ENCODE data around the gene PPP4R4.
"Not testable (repeated sequence)": the region's sequence is repeated elsewhere in the genome, so short reads cannot be mapped to it uniquely, and the experiment has no call there.

PPP4R4 gene

DNA sequence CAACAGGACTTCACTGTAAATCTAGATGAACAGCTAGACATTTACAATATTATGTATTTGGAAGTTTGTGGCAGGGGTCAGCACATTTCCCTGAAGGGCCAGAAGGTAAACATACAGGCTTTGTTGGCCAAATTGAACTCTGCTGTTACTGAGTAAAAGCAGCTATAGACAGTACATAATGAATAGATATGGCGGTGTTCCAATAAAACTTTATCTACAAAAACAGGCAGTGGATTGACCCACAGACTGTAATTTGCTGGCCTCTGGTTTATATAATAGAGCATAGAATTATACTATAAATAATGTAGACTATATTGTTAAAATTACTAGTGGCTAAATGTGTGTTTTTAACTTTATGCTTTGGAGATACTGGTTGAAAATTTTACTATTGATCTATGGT lies 93.2 kb downstream of the PPP4R4 start:
- no peak for DNase-seq (ENCODE audit: low read depth in 4 of 4, low spot score in 1 of 4)

DNA sequence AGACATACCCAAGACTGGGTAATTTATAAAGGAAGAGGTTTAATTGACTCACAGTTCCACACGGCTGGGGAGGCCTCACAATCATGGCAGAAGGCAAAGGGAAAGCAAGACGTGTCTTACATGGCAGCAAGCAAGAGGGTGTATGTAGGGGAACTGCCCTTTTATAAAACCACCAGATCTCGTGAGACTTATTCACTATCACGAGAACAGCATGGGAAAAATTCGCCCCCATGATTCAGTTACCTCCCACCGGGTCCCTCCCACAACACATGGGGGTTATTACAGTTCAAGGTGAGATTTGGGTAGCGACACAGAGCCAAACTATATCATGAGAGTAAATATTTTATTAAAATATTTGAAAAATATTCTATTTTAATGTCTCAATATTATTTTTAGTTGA lies 94.5 kb downstream of the PPP4R4 start:
- DNase-seq (ENCODE audit: low read depth in 4 of 4, low spot score in 1 of 4): not testable (repeated sequence)

DNA sequence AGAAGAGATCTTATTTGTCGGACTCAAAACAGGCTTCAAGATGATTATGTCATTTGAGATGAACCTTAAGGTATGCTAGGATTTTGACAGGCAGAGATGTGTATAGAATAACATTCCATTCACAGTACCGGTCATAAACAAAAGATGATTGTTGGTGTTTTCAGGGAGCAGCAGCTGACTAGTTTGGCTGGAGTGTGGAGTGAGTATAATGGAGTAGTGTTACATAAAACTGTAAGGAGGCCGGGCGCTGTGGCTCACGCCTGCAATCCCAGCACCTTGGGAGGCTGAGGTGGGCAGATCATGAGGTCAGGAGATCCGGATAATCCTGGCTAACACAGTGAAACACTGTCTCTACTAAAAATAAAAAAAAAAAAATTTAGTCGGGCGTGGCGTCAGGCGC lies 95.0 kb downstream of the PPP4R4 start:
- no peak for DNase-seq (ENCODE audit: low read depth in 4 of 4, low spot score in 1 of 4)

DNA sequence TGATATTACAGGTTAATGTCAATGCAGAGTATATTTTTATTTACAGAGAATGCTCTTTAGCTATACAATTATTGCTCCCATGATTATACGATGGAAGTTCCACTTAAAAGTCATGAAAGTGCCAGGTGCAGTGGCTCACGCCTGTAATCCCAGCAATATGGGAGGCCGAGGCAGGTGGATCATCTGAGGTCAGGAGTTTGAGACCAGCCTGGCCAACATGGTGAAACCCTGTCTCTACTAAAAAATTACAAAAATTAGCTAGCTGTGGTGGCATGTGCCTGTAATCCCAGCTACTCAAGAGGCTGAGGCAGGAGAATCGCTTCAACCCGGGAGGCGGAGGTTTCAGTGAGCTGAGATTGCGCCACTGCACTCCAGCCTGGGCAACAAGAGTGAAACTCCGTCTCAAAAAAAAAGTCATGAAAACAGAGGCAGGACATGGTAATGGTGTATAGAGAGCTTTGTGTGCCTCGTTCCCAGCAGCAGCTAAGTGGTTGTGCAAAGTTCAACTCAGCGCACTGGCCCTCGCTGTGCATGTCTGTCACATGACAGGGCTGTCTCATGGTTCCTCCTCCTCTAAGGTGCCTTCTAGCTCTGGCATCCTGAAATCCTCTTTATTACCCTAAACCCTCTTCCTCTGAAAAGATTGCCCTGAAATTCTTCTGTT lies 102.9 kb downstream of the PPP4R4 start:
- DNase-seq (ENCODE audit: low read depth in 4 of 4, low spot score in 1 of 4): not testable (repeated sequence)

DNA sequence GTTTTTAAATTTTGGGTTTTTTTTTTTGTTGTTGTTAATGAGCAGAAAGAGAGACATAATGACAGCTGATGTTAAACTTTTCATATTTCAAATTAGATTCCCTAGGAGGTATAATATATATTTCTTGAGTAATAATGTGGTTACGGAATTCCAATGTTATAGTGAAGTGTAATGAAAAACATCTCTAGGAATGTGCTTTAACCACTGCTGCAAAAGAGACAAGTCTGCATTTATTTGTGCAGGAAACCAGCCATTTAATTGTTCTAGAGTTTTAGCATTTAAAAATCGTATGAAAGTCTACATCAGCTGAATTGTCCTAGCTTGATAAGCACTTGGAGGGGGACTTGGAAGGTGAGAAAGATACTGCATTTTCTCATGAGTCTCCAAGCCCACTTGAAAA lies 104.6 kb downstream of the PPP4R4 start:
- no peak for DNase-seq (ENCODE audit: low read depth in 4 of 4, low spot score in 1 of 4)

DNA sequence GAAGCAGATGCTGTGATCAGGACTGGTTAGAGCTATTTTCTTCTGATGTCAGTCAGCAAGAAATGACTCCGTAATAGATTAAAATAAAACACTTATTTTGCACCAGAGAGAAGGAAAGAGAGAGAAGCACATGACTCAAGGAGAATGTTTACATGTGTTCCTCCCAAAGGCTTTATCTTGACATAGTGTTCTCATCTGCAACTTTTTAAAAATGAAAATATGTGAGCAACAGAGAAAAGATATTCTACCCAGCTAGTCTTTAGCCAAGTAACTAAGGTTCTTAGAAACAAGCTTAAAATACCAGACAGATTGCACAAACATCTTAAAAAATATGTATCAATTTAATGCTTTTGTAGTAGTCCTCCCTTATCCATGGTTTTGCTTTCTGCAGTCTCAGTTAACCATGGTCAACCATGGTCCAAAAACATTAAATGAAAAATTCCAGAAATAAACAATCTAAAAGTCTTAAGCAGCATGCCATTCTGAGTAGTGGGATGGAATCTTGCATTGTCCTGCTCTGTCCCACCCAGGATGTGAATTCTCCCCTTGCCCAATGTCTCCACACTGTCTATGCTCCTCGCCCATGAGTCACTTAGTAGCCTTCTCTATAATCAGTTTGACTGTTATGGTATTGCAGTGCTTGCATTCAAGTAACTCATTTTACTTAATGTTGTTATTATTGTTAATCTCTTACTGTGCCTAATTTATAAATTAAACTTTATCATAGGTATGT lies 109.0 kb downstream of the PPP4R4 start:
- no peak for DNase-seq (ENCODE audit: low read depth in 4 of 4, low spot score in 1 of 4)

DNA sequence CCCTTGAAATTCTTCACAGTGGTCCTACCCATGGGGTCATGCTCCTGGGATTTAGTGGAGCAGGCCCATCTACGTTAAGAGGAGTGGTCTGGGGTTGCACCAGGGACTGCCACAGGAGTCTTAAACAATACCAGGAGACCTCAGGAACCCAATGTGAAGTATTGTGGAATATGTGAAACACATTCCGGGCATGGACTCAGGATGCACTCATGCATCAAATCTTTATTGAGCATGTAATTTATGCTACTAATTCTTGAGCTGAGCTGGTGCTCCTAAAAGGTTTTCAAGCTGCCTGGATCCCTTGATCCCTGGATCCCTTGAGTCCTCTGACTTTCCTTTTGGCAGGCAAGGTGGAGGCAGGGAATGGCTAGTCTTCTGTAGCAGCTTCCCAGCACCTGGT lies 110.1 kb downstream of the PPP4R4 start:
- no peak for DNase-seq (ENCODE audit: low read depth in 4 of 4, low spot score in 1 of 4)

DNA sequence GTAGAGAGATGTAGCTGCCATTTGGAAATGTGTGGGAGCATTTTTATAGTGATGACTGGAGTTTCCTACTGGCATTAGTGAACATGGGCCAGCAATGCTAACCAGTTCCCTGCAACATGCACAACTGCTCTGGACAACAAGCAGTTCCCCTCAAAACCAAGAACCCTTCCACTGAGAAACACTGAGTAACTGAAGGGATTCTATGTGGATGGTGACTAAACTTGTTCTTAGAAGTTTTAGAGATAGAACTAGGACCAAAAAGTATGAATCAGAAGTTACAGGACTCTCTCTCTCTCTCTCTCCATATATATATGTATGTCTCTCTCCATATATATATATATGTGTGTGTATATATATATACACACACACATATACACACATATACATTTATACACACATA lies 111.0 kb downstream of the PPP4R4 start:
- no peak for DNase-seq (ENCODE audit: low read depth in 4 of 4, low spot score in 1 of 4)

DNA sequence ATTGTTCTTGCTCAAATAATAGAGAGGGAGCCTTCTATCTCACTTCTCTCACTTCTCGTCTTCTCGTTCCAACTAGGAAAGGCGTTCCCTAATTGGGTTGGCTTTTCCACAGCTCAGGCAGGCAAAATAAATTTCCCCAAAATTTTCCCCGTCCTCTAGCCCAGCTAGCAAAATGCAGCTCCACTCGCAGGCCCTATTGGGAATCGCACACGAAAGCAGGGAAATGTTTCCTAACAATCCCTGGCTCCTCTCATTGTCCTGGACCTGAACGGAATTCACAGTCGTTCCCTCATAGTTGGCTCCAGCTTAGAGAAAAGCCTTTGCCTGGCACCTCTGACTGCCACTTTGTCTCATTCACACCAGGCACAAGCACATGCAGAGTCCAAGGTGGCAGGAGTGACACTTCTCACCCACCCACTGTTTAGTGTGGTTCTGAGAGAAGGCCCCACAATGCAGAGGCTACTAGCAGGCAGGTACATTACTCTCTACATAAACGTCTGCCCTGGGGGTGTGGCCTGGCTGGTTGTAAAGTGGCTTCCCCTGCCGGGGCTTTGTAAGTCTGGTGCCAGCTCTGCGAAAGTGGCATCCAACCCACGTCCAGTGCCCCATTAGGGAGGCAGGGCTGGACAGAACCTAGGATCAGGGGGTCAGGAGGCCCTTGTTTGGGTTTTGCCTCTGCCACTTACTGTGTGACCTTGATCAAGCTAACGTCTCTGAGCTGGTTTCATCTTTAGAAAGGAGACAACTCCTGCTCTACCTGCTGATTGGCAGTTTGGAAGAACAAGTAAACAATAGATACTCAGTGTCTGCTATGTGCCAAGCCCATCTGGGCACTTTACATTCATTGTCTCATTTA lies 114.7 kb downstream of the PPP4R4 start:
- no peak for DNase-seq (ENCODE audit: low read depth in 4 of 4, low spot score in 1 of 4)

DNA sequence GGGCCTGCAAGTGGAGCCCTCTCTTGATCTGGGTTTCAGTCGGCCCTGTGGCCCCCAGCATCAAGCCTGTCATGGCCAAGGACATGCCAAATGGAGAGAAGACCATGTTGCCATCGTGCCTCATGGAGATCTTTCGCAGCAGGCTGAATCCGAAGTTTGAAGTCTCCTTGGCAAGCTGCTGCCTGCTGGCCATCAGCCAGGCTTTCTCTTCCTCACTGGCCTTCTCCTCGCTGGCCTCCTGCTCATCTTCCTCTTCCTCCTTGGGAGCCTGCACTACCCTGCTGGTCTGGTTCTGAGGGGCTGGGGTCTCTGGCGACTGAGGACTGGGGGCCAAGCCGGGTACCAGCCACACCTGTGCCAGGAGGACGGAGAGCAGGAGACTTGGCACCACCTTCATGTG lies 116.1 kb downstream of the PPP4R4 start:
- no peak for DNase-seq (ENCODE audit: low read depth in 4 of 4, low spot score in 1 of 4)

DNA sequence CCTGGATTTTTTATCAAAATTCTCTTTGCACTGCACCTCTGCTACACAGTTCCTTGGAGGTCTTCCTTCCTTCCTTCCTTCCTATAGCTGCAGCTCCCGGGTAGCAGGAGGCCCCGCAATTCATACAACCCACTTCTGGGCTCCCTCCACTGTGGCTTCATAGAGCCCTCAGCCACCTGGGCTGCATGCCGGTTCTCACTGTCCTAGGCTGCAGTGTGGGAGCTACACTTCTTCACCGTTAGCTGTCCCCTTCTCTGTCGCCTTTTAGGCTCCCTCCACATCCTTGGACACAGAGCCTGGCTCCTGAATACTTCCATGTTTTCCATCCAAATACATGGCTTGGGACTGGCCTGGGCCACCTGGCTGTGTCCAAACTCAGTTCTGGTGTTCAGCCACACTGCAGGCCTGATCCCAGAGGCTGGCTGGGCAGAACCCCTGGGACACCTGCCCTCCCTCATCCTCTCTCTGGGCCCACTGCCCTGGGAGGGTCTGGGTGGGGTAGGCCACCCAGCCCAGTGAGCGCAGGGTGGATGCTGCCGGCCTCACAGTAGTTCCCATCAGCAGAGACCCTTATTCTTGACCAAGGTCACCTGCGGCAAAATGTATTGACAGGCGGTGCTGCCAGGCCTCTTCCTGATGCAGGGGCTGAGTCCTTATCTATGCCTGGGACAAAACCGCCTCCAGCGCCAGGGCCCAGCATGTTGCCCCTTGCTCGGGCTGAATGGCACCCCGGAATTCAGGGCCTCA lies 117.2 kb downstream of the PPP4R4 start:
- no peak for DNase-seq (ENCODE audit: low read depth in 4 of 4, low spot score in 1 of 4)

DNA sequence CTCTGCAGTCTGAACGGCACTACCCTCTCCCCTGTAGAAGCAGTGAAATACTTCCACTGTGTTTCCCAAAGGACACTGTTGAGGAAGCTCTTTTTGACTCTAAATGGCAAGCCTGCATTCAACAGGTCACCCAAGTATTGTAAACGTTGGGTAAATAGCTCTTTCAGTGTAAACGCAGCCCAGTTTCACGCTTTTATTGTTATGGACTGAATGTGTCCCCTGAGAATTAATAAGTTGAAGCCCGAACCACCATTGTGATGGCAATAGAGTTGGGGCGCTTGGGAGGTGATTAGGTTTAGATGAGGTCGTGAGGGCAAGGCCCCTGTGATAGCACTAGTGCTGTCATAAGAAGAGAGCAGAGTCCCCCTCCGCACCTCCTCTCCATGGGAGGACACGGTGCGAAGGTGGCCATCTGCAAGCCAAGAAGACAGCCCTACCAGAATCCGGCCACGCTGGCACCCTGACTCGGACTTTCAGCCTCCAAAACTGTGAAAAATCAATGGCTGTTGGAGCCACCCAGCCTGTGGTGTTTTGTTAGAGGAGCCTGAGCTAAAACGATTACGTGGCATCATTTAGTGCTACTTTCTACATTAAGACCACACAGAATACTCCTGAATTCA lies 117.9 kb downstream of the PPP4R4 start:
- DNase-seq (ENCODE audit: low read depth in 4 of 4, low spot score in 1 of 4): no peak

DNA sequence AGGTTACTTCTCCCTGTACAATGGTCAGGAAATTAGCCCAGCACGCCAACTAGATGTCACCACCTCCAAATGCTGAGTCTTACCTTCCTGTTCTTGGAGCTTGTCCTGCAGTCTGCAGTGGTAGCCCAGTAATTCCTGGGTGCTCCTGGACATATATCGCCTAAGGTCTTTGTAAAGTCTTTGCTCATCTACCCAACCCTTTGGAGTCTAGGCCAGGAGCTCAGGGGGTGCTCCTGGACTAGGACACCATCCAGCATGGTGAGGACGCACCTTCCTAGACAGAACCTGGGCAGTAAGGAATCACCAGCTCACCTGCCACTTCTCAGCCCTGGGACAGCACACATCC lies 118.4 kb downstream of the PPP4R4 start:
- DNase-seq (ENCODE audit: low read depth in 4 of 4, low spot score in 1 of 4): no peak

DNA sequence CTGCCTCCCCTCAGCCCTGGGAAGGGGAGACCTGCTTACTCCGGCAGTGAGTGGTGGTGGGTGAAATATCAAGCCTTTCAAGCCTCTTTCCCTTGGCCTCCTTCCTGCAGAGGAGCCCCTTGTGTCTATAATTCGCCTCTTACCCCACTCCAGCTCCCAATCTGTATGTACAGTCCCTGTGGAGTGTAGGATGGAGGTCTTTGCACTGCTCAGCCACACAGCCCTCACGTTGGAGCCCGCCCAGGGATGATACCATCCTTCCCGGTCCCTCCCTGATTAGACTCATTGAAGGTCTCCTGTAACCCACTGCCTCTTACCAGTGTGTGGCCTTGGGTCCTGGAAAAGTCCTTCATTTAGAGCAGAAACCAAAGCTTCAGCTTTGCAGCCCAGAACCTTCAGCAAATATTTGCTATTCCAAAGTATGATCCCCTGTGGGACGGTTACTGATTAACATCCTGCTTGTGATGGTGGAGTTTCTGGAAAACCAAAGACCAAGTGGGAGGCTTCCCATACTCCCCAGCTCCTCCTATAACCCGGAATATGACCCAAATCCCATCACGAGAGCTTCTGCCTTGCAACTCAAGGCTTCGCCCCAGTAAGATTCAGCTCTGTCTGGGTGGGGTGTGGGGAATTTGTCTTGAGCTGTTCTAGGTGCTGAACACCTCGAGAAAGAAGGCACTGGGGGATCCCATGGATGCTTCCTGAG lies 118.9 kb downstream of the PPP4R4 start, which contains the start of gene SERPINA10:
Gene SERPINA10 (minus strand): TSS at position 397 of the 706 bp plus-strand sequence. CDS start 2,675 bp downstream, outside the sequence.
- DNase-seq (ENCODE audit: low read depth in 4 of 4, low spot score in 1 of 4): no peak

DNA sequence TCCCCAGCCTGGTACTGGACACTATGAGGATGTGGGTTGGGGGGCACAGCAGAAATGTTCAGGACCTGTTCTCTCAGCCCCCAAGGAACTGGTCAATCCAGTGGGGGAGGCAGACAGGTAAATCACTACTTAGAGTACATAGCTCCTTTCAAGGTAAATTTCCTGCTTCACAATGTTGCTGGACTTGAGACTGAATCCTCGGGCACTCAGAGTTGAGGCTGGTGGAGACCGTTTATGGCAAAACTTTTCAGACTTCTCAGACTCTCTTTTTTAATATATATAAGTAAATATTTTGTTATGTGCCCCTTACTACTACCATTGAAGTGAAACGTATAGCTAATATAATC lies 119.4 kb downstream of the PPP4R4 start:
- no peak for DNase-seq (ENCODE audit: low read depth in 4 of 4, low spot score in 1 of 4)

DNA sequence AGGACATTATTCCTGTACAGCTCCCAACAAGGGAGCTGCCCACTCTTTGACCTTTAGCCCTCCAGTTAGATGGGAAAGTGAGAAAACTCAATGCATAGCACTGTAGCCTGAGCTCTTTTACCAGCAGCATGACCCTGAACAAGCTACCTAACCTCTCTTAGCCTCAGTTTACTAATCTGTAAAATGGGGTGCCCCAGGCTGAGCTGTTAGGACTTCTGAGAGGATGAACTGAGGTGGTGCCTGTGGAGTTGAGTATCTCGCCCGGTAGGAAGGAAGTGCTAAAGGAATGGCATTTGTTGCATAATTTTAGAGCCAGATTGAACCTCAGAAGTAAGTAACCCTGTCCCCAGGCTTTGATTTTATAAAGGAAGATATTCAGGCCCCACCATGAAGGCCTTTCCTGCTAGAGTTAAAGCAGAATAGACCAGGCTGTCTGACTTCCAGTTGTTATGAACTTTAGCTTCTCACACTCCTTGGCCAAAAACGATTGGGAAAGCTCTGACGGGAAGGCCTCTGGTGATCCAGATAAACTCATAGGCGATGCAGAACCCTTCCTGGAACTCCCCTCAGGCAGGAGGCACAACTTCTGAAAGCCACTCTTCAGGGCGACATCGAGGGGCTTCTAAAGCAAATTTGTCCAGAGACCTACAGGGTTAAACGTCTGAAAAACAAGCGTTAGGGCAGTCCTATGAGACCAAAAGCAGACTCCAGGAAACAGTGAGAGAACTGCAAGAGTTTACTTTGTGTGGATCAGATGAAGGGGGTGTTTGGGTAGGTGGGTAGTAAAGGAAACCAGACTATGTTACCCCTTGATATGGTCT lies 121.4 kb downstream of the PPP4R4 start:
- no peak for DNase-seq (ENCODE audit: low read depth in 4 of 4, low spot score in 1 of 4)

DNA sequence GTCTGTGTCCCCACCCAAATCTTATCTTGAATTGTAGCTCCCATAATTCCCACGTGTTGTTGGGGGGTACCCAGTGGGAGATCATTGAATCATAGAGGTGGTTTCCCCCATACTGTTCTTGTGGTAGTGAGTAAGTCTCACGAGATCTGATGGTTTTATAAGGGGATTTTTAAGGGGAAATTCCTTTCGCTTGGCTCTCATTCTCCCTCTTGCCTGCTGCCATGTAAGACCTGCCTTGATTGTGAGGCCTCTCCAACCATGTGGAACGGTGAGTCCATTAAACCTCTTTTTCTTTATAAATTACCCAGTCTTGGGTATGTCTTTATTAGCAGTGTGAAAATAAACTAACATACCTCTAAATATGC lies 122.0 kb downstream of the PPP4R4 start:
- DNase-seq (ENCODE audit: low read depth in 4 of 4, low spot score in 1 of 4): not testable (repeated sequence)

DNA sequence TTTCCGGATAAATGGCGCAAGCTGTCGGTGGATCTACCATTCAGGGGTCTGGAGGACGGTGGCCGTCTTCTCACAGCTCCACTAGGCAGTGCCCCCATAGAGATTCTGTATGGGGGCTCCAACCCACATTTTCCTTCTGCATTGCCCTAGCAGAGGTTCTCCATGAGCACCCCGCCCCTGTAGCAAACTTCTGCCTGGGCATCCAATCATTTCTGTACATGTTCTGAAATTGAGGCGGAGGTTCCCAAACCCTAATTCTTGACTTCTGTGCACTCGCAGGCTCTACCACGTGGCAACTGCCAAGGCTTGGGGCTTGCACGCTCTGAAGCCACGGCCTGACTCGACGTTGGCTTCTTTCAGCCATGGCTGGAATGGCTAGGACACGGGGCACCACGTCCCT lies 124.0 kb downstream of the PPP4R4 start:
- DNase-seq (ENCODE audit: low read depth in 4 of 4, low spot score in 1 of 4): no peak

DNA sequence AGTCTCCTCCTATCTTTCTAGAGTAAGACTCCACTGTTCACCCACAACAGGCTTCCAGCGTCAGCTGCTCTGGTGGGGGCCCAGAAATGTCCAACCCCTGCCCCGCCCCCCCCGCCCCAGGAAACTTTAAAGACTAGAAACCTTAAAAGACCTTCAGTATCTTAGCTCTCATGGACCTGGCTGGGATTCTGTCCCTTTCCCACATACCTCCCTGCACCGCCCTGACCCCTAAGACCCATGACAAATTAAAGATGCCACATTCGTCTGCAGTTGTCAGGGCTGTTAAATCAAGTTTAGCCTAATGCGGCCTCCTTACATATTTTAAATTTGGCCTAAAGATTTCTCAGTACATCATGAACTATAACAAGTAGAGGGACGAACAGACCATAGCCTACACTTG lies 129.0 kb downstream of the PPP4R4 start:
- DNase-seq (ENCODE audit: low read depth in 4 of 4, low spot score in 1 of 4): no peak

DNA sequence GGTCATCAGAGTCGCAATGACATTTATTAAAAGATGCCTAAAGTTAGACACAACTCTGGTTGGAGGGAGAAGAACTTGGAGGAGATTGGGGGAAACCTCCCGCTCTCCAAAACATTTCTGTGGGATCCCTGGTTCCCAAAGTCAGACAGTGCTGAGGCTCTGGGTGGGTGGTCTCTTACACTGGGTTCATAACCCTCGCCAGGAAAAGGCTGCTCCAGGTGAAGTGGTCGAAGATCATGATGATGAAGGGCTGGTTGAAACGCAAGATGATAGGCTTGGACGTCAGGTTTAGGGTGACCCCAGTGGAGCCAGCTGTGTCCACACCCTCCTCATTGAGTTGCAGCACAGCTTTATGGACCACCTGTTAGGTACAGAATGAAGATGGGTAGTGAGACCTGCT lies 130.1 kb downstream of the PPP4R4 start:
- DNase-seq (ENCODE audit: low read depth in 4 of 4, low spot score in 1 of 4): no peak

Measured in stimulated activated CD4-positive, alpha-beta T cell treated with anti-CD3 and anti-CD28 coated beads, Interleukin-1b, Interleukin-23, amount 100 ng/mL, for 24 hours (primary cell).